CD14-positive monocyte (primary cell): Measurements from ENCODE around the gene SPTB. TPM values are rescaled to one million over a fixed set of nuclear protein-coding genes. Genes with fewer than 3 reads are reported as not detected.

Experiments
- DNase-seq, 3 donors: peaks; one replicate each; pipeline ENCODE4 v3.0.0-alpha.2; 2011 to 2022
- H2AFZ ChIP-seq: 2 replicates; pipeline ENCODE4 v1.6.0; 2012; ENCODE audit warnings: mild to moderate bottlenecking, low read depth, low read length, inconsistent platforms; ENCODE audit not compliant: insufficient read depth, poor library complexity, severe bottlenecking
- H3K27ac ChIP-seq, 2 donors: 1 replicate in 1 of 2; 2 replicates in 1 of 2; pipeline ENCODE4 v1.5.1; 2012 to 2013; ENCODE audit warnings: low read length in 2 of 2, control low read depth in 1 of 2, inconsistent platforms in 1 of 2, low read depth in 1 of 2, mild to moderate bottlenecking in 1 of 2
- H3K27me3 ChIP-seq, 2 donors: one replicate each; pipeline versions ENCODE4 v1.6.0 to v1.6.1; 2011 to 2013; ENCODE audit warnings: low read length in 2 of 2; ENCODE audit not compliant: control insufficient read depth in 2 of 2, insufficient read depth in 2 of 2
- H3K36me3 ChIP-seq, 2 donors: replicated peaks in 1 of 2; 1 replicate in 1 of 2; 2 replicates in 1 of 2; pipeline versions ENCODE4 v1.5.1 to v1.6.1; 2012 to 2013; ENCODE audit warnings: low read length in 2 of 2, control low read depth in 1 of 2, inconsistent platforms in 1 of 2, mild to moderate bottlenecking in 1 of 2; ENCODE audit not compliant: insufficient read depth in 2 of 2, control insufficient read depth in 1 of 2
- H3K4me1 ChIP-seq, 2 donors: 1 replicate in 1 of 2; 2 replicates in 1 of 2; pipeline versions ENCODE4 v1.5.1 to v1.6.1; 2012 to 2013; ENCODE audit warnings: low read length in 2 of 2, control low read depth in 1 of 2, inconsistent platforms in 1 of 2, mild to moderate bottlenecking in 1 of 2, moderate library complexity in 1 of 2; ENCODE audit not compliant: insufficient read depth in 2 of 2, control insufficient read depth in 1 of 2
- H3K4me2 ChIP-seq: replicated peaks from 2 replicates; pipeline ENCODE3; 2012; ENCODE audit warnings: low read length, moderate library complexity, mild to moderate bottlenecking; ENCODE audit not compliant: poor library complexity, severe bottlenecking; ENCODE audit errors: extremely low read depth
- H3K4me3 ChIP-seq, 3 experiments: fragments of 200-600 bp in 1 of 3; sonication (generic) in 1 of 3; replicated peaks in 1 of 3; 1 replicate in 2 of 3; 2 replicates in 1 of 3; pipeline ENCODE4 v1.5.1; 2011 to 2013; ENCODE audit warnings: low read length in 3 of 3, mild to moderate bottlenecking in 3 of 3, control low read depth in 2 of 3, low read depth in 2 of 3, inconsistent platforms in 1 of 3, moderate library complexity in 1 of 3
- H3K79me2 ChIP-seq: 2 replicates; pipeline ENCODE4 v1.6.0; 2012; ENCODE audit warnings: mild to moderate bottlenecking, control low read depth, inconsistent platforms, low read length, moderate library complexity; ENCODE audit not compliant: insufficient read depth
- H3K9ac ChIP-seq: 2 replicates; pipeline ENCODE4 v1.6.0; 2017; ENCODE audit warnings: low read length, mild to moderate bottlenecking; ENCODE audit not compliant: insufficient read depth, poor library complexity, severe bottlenecking
- H3K9me3 ChIP-seq, 2 donors: replicated peaks in 1 of 2; 1 replicate in 1 of 2; 2 replicates in 1 of 2; pipeline versions ENCODE4 v1.5.1 to v1.6.1; 2012 to 2013; ENCODE audit warnings: low read length in 2 of 2, control low read depth in 1 of 2; ENCODE audit not compliant: control insufficient read depth in 1 of 2, insufficient read depth in 1 of 2
- H4K20me1 ChIP-seq: 2 replicates; pipeline ENCODE4 v1.6.0; 2012; ENCODE audit warnings: mild to moderate bottlenecking, low read length, control low read depth, moderate library complexity; ENCODE audit not compliant: insufficient read depth
- H3K27ac Mint-ChIP-seq, 7 donors: one replicate each; pipeline ENCODE4 v1.8.0; 2020; ENCODE audit warnings: mild to moderate bottlenecking in 7 of 7, mixed read lengths in 7 of 7, moderate library complexity in 6 of 7, inconsistent platforms in 2 of 7
- H3K27me3 Mint-ChIP-seq, 3 donors: one replicate each; pipeline ENCODE4 v1.8.0; 2021 to 2022; ENCODE audit warnings: low read depth in 3 of 3, mild to moderate bottlenecking in 3 of 3, mixed read lengths in 3 of 3, moderate library complexity in 3 of 3, inconsistent platforms in 1 of 3
- H3K36me3 Mint-ChIP-seq, 2 donors: one replicate each; pipeline ENCODE4 v1.8.0; 2020; ENCODE audit warnings: mixed read lengths in 2 of 2, inconsistent platforms in 1 of 2, mild to moderate bottlenecking in 1 of 2
- H3K4me1 Mint-ChIP-seq: one replicate; pipeline ENCODE4 v1.8.0; 2020; ENCODE audit warnings: mild to moderate bottlenecking, mixed read lengths
- H3K4me3 Mint-ChIP-seq, 2 donors: one replicate each; pipeline ENCODE4 v1.8.0; 2020; ENCODE audit warnings: mild to moderate bottlenecking in 2 of 2, mixed read lengths in 2 of 2, moderate library complexity in 1 of 2
- H3K9me3 Mint-ChIP-seq, 7 donors: one replicate each; pipeline ENCODE4 v1.8.0; 2020 to 2022; ENCODE audit warnings: mixed read lengths in 7 of 7, mild to moderate bottlenecking in 6 of 7, moderate library complexity in 6 of 7, inconsistent platforms in 2 of 7
- WGBS: methylation state at CpG from one replicate; pipeline ENCODE4 v1.1.5; 2013; ENCODE audit warnings: missing lambda C conversion rate; ENCODE audit not compliant: insufficient coverage; 5-methylcytosine and 5-hydroxymethylcytosine counted together
- intact Hi-C, 2 donors: fragments of 100-400 bp; cut with micrococcal nuclease; formaldehyde crosslinking; loops; one replicate each; pipeline versions ENCODE4 v1.15.0 to v1.15.1; 2023
- polyA plus RNA-seq, 3 donors: library from polyadenylated mRNA; depleted of rRNA in 1 of 3; unstranded in 2 of 3; stranded (reverse) in 1 of 3; fragments of 300-500 nt in 2 of 3; fragments of >200 nt in 1 of 3; fragmentation: Illumina TruSeq in 2 of 3; gene quantifications; 1 replicate in 2 of 3; 2 replicates in 1 of 3; pipeline ENCODE4 v1.2.3, GENCODE V29; 2012 to 2021
- TF ChIP-seq, protein P1 (sequence below): fragments of 200-600 bp; IDR thresholded peaks from one replicate; pipeline ENCODE4 v1.8.0; 2022; ENCODE audit warnings: antibody characterized with exemption, mild to moderate bottlenecking

SPTB gene
- polyA plus RNA-seq, 3 donors, result not detected

DNA sequence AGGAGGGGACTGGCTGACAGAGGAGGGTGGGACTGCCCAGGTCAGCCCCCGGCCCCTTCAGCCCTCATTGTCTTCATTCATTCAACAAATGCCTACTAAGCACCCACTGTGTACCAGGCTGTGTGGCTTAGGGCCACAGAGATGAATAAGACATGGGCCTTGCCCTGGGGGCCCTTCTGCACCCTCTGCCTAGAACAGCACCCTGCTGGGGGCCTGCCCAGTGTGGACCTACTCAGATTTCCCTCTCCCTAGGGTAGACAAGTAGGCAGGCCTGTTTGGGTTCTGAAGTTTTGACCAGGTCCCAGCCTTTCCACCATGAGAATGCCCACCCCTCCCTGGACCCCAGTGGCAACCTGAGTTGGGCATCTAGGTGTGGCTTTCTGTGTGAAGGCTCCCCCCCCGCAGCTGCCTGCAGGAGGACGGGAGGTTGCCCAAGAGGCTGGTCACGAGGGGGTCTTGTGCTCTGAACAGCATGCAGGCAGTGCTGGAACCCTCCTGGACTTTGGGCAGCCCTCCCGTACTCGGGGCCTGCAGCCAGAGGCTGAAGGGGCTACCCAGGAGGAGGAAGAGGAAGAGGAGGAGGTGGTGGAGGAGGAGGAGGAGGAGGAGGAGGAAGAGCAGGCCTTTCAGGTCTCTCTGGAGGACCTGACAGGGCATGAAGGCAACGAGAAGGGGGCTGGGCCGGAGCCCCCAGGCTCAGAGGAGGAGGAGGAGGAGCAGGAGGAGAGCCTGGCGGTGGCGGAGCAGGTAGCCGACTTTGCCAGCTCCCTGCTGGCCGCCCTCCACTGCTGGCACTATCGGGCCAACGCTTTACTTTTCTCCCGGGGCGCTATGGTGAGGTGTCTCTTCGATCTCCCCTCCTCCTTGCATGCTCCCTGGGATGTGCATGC is 142.1 kb downstream of the SPTB start:
- no peak for DNase-seq
- no peak overlapping the region for H3K4me2 ChIP-seq
- TF ChIP-seq, protein P1, sequence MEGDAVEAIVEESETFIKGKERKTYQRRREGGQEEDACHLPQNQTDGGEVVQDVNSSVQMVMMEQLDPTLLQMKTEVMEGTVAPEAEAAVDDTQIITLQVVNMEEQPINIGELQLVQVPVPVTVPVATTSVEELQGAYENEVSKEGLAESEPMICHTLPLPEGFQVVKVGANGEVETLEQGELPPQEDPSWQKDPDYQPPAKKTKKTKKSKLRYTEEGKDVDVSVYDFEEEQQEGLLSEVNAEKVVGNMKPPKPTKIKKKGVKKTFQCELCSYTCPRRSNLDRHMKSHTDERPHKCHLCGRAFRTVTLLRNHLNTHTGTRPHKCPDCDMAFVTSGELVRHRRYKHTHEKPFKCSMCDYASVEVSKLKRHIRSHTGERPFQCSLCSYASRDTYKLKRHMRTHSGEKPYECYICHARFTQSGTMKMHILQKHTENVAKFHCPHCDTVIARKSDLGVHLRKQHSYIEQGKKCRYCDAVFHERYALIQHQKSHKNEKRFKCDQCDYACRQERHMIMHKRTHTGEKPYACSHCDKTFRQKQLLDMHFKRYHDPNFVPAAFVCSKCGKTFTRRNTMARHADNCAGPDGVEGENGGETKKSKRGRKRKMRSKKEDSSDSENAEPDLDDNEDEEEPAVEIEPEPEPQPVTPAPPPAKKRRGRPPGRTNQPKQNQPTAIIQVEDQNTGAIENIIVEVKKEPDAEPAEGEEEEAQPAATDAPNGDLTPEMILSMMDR, result no peak
- H3K27me3 ChIP-seq, result no peaks in the 10 kb centered on the region
- intact Hi-C loops, result no loop called here
- H3K4me3 Mint-ChIP-seq, result no peak overlapping the region
- no peak overlapping the region for H3K27ac ChIP-seq
- H3K36me3 Mint-ChIP-seq, result peaks cover 62 to 95% of the 10 kb centered on the region in 2 donors
- H3K36me3 ChIP-seq, result peaks cover 68 to 83% of the 10 kb centered on the region in 2 donors
- H3K9me3 Mint-ChIP-seq, result no peaks in the 10 kb centered on the region
- H3K4me3 ChIP-seq, result no peak overlapping the region
- H3K9me3 ChIP-seq, result no peaks in the 10 kb centered on the region
- no peak overlapping the region for H3K9ac ChIP-seq
- no peaks in the 10 kb centered on the region for H3K79me2 ChIP-seq
- peaks cover 4% of the 10 kb centered on the region for H3K4me1 Mint-ChIP-seq
- H4K20me1 ChIP-seq, result no peaks in the 10 kb centered on the region
- no peak overlapping the region for H2AFZ ChIP-seq
- no peaks in the 10 kb centered on the region for H3K4me1 ChIP-seq
- WGBS, result 83% methylated on average over 14 of the region's 17 CpGs
- no peak overlapping the region for H3K27ac Mint-ChIP-seq
- H3K27me3 Mint-ChIP-seq, result peaks cover 0 to 2% (median 1%) of the 10 kb centered on the region in 3 donors

DNA sequence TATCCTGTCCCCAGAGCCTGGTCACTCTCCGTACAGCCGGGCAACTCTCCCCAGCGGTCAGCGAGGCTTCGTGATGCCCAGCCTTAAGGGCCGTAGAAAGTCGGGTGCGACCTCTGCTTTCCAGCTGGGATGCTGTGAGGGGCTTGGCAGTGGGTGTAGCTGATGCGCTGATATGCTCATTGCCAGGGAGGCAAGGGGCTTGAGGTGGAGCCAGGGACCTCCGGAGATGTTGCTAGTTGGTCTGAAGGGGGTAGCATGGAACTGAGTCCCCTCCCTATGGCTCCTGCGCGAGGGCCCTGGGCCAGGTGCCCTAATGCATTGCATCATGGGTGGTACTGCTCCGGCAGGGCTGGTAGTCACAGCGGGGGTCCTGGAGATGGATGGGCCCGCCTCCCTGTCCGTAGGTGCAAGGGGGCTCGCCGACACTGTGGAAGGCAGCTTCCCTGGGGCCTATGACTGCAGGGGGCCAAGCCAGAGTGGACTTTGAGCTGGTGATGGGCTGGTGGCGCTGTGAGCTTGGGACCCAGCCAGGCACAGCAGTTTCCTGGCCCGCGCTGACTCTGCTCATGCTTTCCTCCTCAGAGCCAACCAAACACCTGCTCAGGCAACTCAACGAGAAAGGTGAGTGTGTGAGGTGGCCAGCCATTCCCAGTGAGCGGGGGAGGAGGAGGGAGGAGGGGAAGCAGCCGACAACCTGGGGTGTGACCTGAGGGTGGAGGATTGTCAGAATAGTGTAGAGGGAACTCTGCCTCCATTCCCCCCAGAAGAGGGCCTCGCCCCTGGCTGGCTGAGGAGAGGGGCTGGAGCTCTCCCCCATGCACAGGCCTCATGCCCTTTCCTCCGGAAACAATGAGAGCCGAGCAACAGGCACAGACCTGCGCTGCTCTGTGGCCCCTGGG is 143.2 kb downstream of the SPTB start:
- H2AFZ ChIP-seq, result no peak overlapping the region
- peaks cover 68 to 83% of the 10 kb centered on the region in 2 donors for H3K36me3 ChIP-seq
- no peak overlapping the region for H3K4me2 ChIP-seq
- no peak overlapping the region for H3K4me3 ChIP-seq
- no peak overlapping the region for H3K27ac ChIP-seq
- no peak for DNase-seq
- intact Hi-C loops, result no loop called here
- Mint-ChIP-seq H3K36me3 (peaks cover 62 to 95% of the 10 kb centered on the region in 2 donors), H3K9me3 (no peaks in the 10 kb centered on the region), H3K27ac (peak overlapping the region in 1 of 7 donors; percentile 31), H3K4me1 (peaks cover 4% of the 10 kb centered on the region), H3K4me3 (no peak overlapping the region), H3K27me3 (peaks cover 0 to 2% (median 1%) of the 10 kb centered on the region in 3 donors)
- H3K27me3 ChIP-seq, result no peaks in the 10 kb centered on the region
- no peaks in the 10 kb centered on the region for H3K9me3 ChIP-seq
- H3K4me1 ChIP-seq, result no peaks in the 10 kb centered on the region
- no peak overlapping the region for H3K9ac ChIP-seq
- WGBS, result 97% methylated on average over 20 of the region's 28 CpGs
- TF ChIP-seq, protein P1, result no peak
- no peaks in the 10 kb centered on the region for H4K20me1 ChIP-seq
- H3K79me2 ChIP-seq, result no peaks in the 10 kb centered on the region
